Panc1 (cell line): ENCODE measurements around the gene TSC22D1. TPM values are rescaled to one million over a fixed set of nuclear protein-coding genes. Genes with fewer than 3 reads are reported as not detected.

Experiments
- ATAC-seq: fragments of 200-7000 bp; cut with Tn5 transposase; 2 replicates; pipeline ENCODE4 v1.9.1; 2020; ENCODE audit warnings: mild to moderate bottlenecking, moderate library complexity
- BruUV-seq: library from RNA; stranded (reverse); fragments of 400-500 nt; replicated peaks from 2 replicates; lab custom pipeline; 2021; lab: Mats Ljungman, UMichigan
- CTCF ChIA-PET: fragments of 300-600 bp; sonication (Branson Sonifier 250); formaldehyde crosslinking; loops from one replicate; lab custom pipeline; 2022; ENCODE audit warnings: antibody characterized with exemption; lab: Charles Lee
- POLR2A ChIA-PET: fragments of 300-600 bp; sonication (Branson Sonifier 250); formaldehyde crosslinking; loops from one replicate; lab custom pipeline; 2022; ENCODE audit warnings: antibody characterized with exemption; lab: Charles Lee
- DNase-seq: peaks from one replicate; pipeline ENCODE4 v3.0.0-alpha.2; 2010; ENCODE audit warnings: low read depth, low spot score
- H3K27ac ChIP-seq: 2 replicates; pipeline ENCODE4 v1.5.1; 2011; ENCODE audit warnings: mild to moderate bottlenecking, low read length, inconsistent platforms
- H3K27me3 ChIP-seq: fragments of 200-500 bp; sonication (Bioruptor generic); 2 replicates; pipeline ENCODE4 v1.6.0; 2014; ENCODE audit warnings: low read length, inconsistent platforms; ENCODE audit not compliant: control insufficient read depth, insufficient read depth
- H3K36me3 ChIP-seq: fragments of 200-500 bp; sonication (Bioruptor generic); 2 replicates; pipeline ENCODE4 v1.5.1; 2014; ENCODE audit warnings: inconsistent platforms, mild to moderate bottlenecking, low read length, moderate library complexity; ENCODE audit not compliant: control insufficient read depth, insufficient read depth
- H3K4me1 ChIP-seq: 2 replicates; pipeline ENCODE4 v1.5.1; 2011; ENCODE audit warnings: inconsistent platforms, mild to moderate bottlenecking, low read length, moderate library complexity; ENCODE audit not compliant: control insufficient read depth, insufficient read depth
- H3K4me3 ChIP-seq, 2 experiments: 2 replicates each; pipeline ENCODE4 v1.5.1; 2011 to 2012; ENCODE audit warnings: low read depth in 2 of 2, low read length in 2 of 2, mild to moderate bottlenecking in 2 of 2, inconsistent platforms in 1 of 2, moderate library complexity in 1 of 2
- H3K9me3 ChIP-seq: fragments of 200-500 bp; sonication (Bioruptor generic); 2 replicates; pipeline ENCODE4 v1.5.1; 2014; ENCODE audit warnings: low read depth, mild to moderate bottlenecking, inconsistent platforms, low read length, moderate library complexity; ENCODE audit not compliant: control insufficient read depth, insufficient read depth
- CTCF ChIP-seq: fragments of 450-650 bp; IDR thresholded peaks from 2 replicates; pipeline ENCODE4 v1.5.1; 2017; ENCODE audit warnings: mild to moderate bottlenecking
- POLR2AphosphoS5 ChIP-seq: IDR thresholded peaks from 2 replicates; pipeline ENCODE4 v1.6.1; 2012; ENCODE audit warnings: mild to moderate bottlenecking, low read depth, low read length, moderate library complexity
- REST ChIP-seq, 2 experiments: IDR thresholded peaks; 2 replicates each; pipeline ENCODE4 v1.6.1; 2011 to 2012; ENCODE audit warnings: low read depth in 2 of 2, control low read depth in 1 of 2, low read length in 1 of 2, mild to moderate bottlenecking in 1 of 2, moderate library complexity in 1 of 2; ENCODE audit not compliant: insufficient read depth in 1 of 2
- SIN3A ChIP-seq: IDR thresholded peaks from 2 replicates; pipeline ENCODE4 v1.6.1; 2012; ENCODE audit warnings: low read depth, mild to moderate bottlenecking, low read length, moderate library complexity, borderline replicate concordance; ENCODE audit not compliant: insufficient read depth
- TCF7L2 ChIP-seq: IDR thresholded peaks from 2 replicates; pipeline ENCODE4 v1.6.1; 2011; ENCODE audit warnings: mild to moderate bottlenecking, low read depth, low read length, inconsistent platforms
- in situ Hi-C: cut with HindIII; loops from 2 replicates; pipeline ENCODE4 v1.10.0; 2016; ENCODE audit warnings: low sequenced_read_pairs, low pct_unique_long_range_greater_than_20kb
- intact Hi-C: fragments of 100-400 bp; cut with micrococcal nuclease; formaldehyde crosslinking; loops from one replicate; pipeline ENCODE4 v1.10.0; 2022; ENCODE audit not compliant: unreplicated experiment
- total RNA-seq: library from RNA; stranded (reverse); gene quantifications from one replicate; pipeline ENCODE4 v1.2.1, GENCODE V29; 2021; ENCODE audit not compliant: unreplicated experiment

TSC22D1 gene
- total RNA-seq, 1 experiment from 2014 or later = 31.8 TPM

- TF ChIP-seq CTCF = no peak
- no peak for TF ChIP-seq POLR2AphosphoS5
- TF ChIP-seq SIN3A = no peak
- ATAC-seq (no peak), DNase-seq (no peak)
- in situ Hi-C loops = loop anchor here (25.0 kb wide), 1 partner anchor 539 kb away; no protein-coding TSS in a partner anchor
- no peaks in the 10 kb centered on the region for H3K4me1 ChIP-seq
- ChIA-PET POLR2A (no interaction called here), CTCF (no interaction called here)
- no peak overlapping the region for H3K4me3 ChIP-seq
- BruUV-seq = no TSS peak
- intact Hi-C loops = no loop called here
- H3K9me3 ChIP-seq = no peaks in the 10 kb centered on the region
- no peaks in the 10 kb centered on the region for H3K27me3 ChIP-seq
- no peaks in the 10 kb centered on the region for H3K36me3 ChIP-seq
- H3K27ac ChIP-seq = no peak overlapping the region
Observed at GRCh38 chr13:44451126-44451525, 125.0 kb downstream of the TSC22D1 start.

- no peak for DNase-seq
- CTCF ChIA-PET = no interaction called here
- Histone ChIP-seq H3K9me3 (no peaks in the 10 kb centered on the region), H3K27me3 (no peaks in the 10 kb centered on the region), H3K4me1 (no peaks in the 10 kb centered on the region), H3K4me3 (no peak overlapping the region), H3K27ac (no peak overlapping the region), H3K36me3 (no peaks in the 10 kb centered on the region)
- intact Hi-C loops = no loop called here
- TF ChIP-seq SIN3A (no peak), POLR2AphosphoS5 (no peak), TCF7L2 (no peak), CTCF (no peak), REST (IDR thresholded peaks at IDR 0.05; ENCODE audit: insufficient read depth in 1 of 2, low read depth in 2 of 2, low read length in 1 of 2) (no peak)
- no TSS peak for BruUV-seq
- in situ Hi-C loops = loop anchor here (25.0 kb wide), 1 partner anchor 538 kb away; no protein-coding TSS in a partner anchor
- ATAC-seq = no peak
- POLR2A ChIA-PET = no interaction called here
Observed at GRCh38 chr13:44449999-44450821, 125.9 kb downstream of the TSC22D1 start.
